GM19455 (cell line): Measurements from ENCODE around the gene DIDO1.
"Not testable (repeated sequence)": the region's sequence is repeated elsewhere in the genome, so short reads cannot be mapped to it uniquely, and the experiment has no call there.

Source experiments
- ATAC-seq: cut with Tn5 transposase; IDR thresholded peaks from one replicate; pipeline ENCODE4 v1.9.1; 2021; ENCODE audit not compliant: unreplicated experiment

DIDO1 gene

GRCh38 chr20:62962891-62963613, 36.7 kb upstream of the DIDO1 start:
- ATAC-seq = no peak

DNA sequence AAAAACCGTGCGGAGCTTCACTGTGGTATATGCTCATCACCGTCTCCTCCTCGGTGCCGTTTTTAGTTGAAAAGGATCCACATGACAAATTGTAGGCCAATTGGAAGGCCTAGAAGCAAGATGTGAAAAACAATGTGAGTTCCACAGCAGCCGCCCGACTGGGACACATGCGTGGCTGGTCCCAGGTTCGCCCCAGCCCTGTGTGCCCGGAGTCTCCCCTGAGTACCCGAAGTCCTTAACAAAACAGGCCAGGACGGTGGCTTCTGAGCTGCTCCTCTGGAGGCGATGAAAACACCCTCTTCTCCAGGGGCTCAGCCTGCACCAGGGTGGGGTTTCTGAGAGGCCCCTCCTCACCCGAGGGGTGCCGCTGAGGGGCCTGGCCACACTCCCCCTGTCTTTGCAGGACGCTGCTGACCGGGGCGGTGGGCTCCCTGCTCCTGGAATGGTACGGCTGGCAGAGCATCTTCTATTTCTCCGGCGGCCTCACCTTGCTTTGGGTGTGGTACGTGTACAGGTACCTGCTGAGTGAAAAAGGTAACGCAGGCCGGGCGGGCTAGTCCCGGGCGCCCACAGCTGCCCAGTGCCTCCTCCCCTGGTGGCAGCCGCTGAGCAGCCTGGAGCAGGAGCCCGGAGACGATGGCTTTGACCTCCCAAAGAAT, 36.0 kb upstream of the DIDO1 start:
- ATAC-seq = no peak

- ATAC-seq = no peak
Measured at GRCh38 chr20:62961799-62962198, 35.5 kb upstream of the DIDO1 start.

DNA sequence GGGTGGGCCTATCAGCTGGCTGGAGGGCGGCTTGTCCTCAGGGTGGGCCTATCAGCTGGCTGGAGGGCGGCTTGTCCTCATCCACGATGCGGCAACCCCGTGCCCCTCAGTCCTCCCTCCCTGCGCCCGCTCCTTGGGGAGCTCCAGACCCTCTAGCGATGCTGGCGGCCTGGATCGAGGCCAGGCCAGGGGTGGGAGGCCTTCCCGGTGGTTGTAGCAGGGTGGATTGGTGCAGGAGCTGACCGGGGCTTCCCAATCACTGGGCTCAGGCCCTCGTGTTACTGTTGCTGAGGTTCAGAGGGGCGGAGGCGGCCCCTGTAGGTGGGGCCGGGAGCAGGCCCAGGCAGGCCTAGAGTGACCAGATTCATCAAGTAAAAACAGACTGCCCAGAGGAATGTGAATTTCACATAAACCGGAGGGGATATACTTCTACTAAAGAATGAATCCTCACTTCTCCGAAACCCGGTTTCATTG, 35.0 kb upstream of the DIDO1 start:
- ATAC-seq = no peak

DNA sequence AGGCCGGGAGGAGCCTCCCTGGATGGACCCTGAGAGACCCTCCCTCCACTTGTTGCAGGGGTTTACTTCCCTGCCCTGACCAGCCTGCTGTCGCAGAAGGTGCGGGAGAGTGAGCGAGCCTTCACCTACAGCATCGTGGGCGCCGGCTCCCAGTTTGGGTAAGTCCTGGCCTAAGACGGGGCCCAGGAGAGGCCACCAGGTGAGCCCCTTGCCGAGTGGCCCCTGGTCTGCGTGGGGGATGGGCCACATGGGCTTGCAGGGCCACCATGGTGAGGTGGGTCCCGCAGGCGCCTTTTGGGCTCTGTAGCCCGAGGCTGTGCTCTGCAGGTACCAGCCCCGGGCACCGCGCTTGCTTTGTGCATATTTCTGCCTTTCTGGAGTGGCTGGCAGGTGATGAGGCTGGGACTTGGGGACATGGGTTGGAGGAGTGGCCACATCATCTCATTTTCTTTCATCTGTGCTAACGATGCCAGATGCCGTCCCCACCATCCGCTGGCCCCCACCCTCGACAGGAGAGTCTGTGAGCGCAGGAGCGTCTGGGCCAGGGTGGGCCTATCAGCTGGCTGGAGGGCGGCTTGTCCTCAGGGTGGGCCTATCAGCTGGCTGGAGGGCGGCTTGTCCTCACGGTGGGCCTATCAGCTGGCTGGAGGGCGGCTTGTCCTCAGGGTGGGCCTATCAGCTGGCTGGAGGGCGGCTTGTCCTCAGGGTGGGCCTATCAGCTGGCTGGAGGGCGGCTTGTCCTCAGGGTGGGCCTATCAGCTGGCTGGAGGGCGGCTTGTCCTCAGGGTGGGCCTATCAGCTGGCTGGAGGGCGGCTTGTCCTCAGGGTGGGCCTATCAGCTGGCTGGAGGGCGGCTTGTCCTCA, 34.4 kb upstream of the DIDO1 start:
- ATAC-seq = not testable (repeated sequence)

GRCh38 chr20:62959998-62960436, 33.7 kb upstream of the DIDO1 start:
- no peak for ATAC-seq

- ATAC-seq = no peak
Measured at GRCh38 chr20:62959101-62959971, 33.0 kb upstream of the DIDO1 start.

DNA sequence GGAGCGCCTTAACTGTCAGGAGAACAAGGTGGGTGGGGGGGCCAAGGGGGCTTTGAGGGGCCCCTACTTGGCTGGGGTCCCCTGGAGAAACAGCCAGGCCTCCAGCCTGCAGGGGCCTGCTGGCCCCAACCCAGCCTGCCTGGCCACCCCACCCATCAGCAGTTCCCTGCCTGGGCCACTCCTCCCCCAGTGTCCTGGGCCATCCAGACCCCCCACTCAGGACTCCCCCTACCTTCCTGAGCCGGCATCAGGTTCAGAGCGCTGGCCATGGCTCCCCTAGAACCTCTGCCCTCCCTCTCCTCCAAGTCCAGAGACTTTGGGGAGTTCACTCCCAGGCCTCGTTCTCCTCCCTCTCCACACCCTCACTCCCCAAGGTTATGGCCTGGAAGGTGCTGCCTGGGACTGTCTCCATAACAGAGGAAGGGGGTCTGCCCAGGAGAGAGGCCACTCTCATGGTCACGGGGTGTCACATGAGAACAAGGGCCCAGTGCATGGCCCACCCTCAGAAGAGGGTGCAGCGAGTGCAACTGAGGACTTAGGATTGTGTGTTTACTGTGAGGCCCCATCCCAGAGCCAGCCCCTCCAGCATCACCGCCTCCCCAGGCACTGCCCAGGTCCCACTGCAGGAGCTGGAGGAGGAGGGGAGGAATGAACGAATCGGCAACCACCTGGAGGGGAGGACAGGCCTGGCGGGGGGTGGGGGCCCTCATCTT, 32.2 kb upstream of the DIDO1 start:
- ATAC-seq = no peak

- no peak for ATAC-seq
Measured at GRCh38 chr20:62957136-62958117, 31.1 kb upstream of the DIDO1 start.

DNA sequence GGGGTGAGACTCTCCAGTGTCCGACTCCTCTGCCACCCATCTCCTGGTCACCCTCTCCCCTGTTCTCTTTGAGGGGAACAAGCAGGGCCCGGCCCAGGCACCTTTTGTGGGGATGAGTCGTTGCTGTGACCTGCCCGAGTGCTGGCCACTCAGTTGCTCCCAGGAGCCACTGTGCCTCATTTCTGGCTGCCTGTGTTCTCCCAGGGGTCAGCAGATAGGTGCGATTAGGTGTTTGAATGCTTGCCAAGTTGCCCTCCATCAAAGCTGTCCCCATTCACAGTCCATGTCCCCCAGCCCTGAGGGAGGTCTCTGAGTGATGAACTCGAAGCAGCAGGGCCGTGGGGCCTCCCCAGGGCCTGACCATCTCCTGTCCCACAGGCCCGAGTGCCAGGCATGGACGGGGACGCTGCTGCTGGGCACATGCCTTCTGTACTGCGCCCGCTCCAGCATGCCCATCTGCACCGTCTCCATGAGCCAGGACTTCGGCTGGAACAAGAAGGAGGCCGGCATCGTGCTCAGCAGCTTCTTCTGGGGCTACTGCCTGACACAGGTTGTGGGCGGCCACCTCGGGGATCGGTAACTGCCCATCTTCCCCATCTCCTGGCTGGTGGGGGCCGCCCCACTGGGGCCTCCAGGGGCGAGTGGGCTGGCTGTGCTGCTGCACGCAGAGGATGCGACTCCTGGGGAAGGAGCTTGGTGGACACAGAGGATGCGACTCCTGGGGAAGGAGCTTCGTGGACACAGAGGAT, 30.3 kb upstream of the DIDO1 start:
- no peak for ATAC-seq

GRCh38 chr20:62955519-62956386, 29.4 kb upstream of the DIDO1 start:
- no peak for ATAC-seq

GRCh38 chr20:62953839-62954703, 27.8 kb upstream of the DIDO1 start:
- peak; percentile 64 for ATAC-seq

GRCh38 chr20:62952968-62953838, 26.9 kb upstream of the DIDO1 start:
- peak; percentile 14 for ATAC-seq

- ATAC-seq = peak; percentile 44
Measured at GRCh38 chr20:62952373-62952967, 26.2 kb upstream of the DIDO1 start, which contains the start of gene SLC17A9. Gene SLC17A9 (plus strand): TSS chr20:62952709. CDS start chr20:62952831, 122 bp downstream.
